ENCODE data around the gene LINS1. TPM values are rescaled to one million over a fixed set of nuclear protein-coding genes. Genes with fewer than 3 reads are reported as not detected.

LINS1 gene
- total and polyA plus RNA-seq, 10 of the 15 experiments (the other 5 are each of a cell fraction or from before 2014, with no cell fraction given) = 13.5 to 33.1 (median 20.3) TPM

GRCh38 chr15:100560323-100560722 lies 41.7 kb downstream of the LINS1 start:
- no peak overlapping the region for H3K27ac ChIP-seq (ENCODE audit: control insufficient read depth, insufficient read depth)
- no TSS peak for BruUV-seq (replicated peaks)
- no peak overlapping the region for H3K4me3 ChIP-seq
- H3K27me3 ChIP-seq (replicated peaks in 1 of 2; ENCODE audit: control insufficient read depth in 2 of 2, insufficient read depth in 2 of 2, low read length in 1 of 2) = no peaks in the 10 kb centered on the region
- no peak overlapping the region for H3K4me2 ChIP-seq (ENCODE audit: control insufficient read depth, insufficient read depth)
- POLR2A ChIA-PET = no interaction called here
- SMC1A ChIA-PET (ENCODE audit: uncharacterized antibody, unreplicated experiment) = no interaction called here
- in situ Hi-C loops (cut with MboI) = loop anchor here (5.0 kb wide), 1 partner anchor 213 kb away; no protein-coding TSS in a partner anchor
- H3K36me3 ChIP-seq (ENCODE audit: control insufficient read depth in 2 of 2, insufficient read depth in 2 of 2, low read length in 1 of 2) = no peaks in the 10 kb centered on the region
- TF ChIP-seq ZNF217 (IDR thresholded peaks at IDR 0.05) = no peak
- TF ChIP-seq CBX5 (IDR thresholded peaks at IDR 0.05; ENCODE audit: low read depth) = no peak
- no peak for TF ChIP-seq RB1 (IDR thresholded peaks at IDR 0.05; ENCODE audit: borderline replicate concordance)
- TF ChIP-seq, protein P1, sequence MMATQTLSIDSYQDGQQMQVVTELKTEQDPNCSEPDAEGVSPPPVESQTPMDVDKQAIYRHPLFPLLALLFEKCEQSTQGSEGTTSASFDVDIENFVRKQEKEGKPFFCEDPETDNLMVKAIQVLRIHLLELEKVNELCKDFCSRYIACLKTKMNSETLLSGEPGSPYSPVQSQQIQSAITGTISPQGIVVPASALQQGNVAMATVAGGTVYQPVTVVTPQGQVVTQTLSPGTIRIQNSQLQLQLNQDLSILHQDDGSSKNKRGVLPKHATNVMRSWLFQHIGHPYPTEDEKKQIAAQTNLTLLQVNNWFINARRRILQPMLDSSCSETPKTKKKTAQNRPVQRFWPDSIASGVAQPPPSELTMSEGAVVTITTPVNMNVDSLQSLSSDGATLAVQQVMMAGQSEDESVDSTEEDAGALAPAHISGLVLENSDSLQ (IDR thresholded peaks at IDR 0.05) = no peak
- TF ChIP-seq NFXL1 (IDR thresholded peaks at IDR 0.05; ENCODE audit: borderline replicate concordance) = no peak
- TF ChIP-seq, protein P2, sequence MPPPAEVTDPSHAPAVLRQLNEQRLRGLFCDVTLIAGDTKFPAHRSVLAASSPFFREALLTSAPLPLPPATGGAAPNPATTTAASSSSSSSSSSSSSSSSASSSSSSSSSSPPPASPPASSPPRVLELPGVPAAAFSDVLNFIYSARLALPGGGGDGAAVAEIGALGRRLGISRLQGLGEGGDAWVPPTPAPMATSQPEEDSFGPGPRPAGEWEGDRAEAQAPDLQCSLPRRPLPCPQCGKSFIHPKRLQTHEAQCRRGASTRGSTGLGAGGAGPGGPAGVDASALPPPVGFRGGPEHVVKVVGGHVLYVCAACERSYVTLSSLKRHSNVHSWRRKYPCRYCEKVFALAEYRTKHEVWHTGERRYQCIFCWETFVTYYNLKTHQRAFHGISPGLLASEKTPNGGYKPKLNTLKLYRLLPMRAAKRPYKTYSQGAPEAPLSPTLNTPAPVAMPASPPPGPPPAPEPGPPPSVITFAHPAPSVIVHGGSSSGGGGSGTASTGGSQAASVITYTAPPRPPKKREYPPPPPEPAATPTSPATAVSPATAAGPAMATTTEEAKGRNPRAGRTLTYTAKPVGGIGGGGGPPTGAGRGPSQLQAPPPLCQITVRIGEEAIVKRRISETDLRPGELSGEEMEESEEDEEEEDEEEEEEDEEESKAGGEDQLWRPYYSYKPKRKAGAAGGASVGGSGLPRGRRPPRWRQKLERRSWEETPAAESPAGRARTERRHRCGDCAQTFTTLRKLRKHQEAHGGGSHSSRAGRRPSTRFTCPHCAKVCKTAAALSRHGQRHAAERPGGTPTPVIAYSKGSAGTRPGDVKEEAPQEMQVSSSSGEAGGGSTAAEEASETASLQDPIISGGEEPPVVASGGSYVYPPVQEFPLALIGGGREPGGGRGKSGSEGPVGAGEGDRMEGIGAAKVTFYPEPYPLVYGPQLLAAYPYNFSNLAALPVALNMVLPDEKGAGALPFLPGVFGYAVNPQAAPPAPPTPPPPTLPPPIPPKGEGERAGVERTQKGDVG (CRISPR knock-in tag; IDR thresholded peaks at IDR 0.05) = no peak
- no peak for TF ChIP-seq PML (IDR thresholded peaks at IDR 0.05; ENCODE audit: low read length)
- TF ChIP-seq SUZ12 (IDR thresholded peaks at IDR 0.05; ENCODE audit: unreplicated experiment) = no peak
- TF ChIP-seq BCL3 (IDR thresholded peaks at IDR 0.05; ENCODE audit: borderline replicate concordance, insufficient read depth, low read depth, low read length, poor library complexity, severe bottlenecking) = no peak
- TF ChIP-seq ZNF24 (IDR thresholded peaks at IDR 0.05) = no peak
- TF ChIP-seq TAF1 (IDR thresholded peaks at IDR 0.05; ENCODE audit: borderline replicate concordance, low read depth, low read length) = no peak
- no peak for TF ChIP-seq ASH2L (IDR thresholded peaks at IDR 0.05; ENCODE audit: borderline replicate concordance, low read depth)
- DNase-seq (ENCODE audit: low read depth, low spot score) (no peak), ATAC-seq (no peak), FAIRE-seq (no peak)
- CTCF ChIA-PET = interaction anchor here (0.9 kb wide), 1 partner anchor 121 kb away, joined by 3 read pairs; no protein-coding TSS in a partner anchor
- no peaks in the 10 kb centered on the region for H4K20me1 ChIP-seq (ENCODE audit: control insufficient read depth, insufficient read depth)
- H3K9me3 ChIP-seq (replicated peaks; ENCODE audit: control insufficient read depth, insufficient read depth, low read length) = no peaks in the 10 kb centered on the region; the same call in 2 of the 3 replicates
- intact Hi-C loops (cut with micrococcal nuclease; ENCODE audit: unreplicated experiment) = no loop called here
- no peaks in the 10 kb centered on the region for H3K79me2 ChIP-seq (ENCODE audit: control insufficient read depth, insufficient read depth, low read length)
- no peaks in the 10 kb centered on the region for H3K4me1 ChIP-seq (ENCODE audit: control insufficient read depth, insufficient read depth, low read length)
- H2AFZ ChIP-seq (ENCODE audit: control insufficient read depth, low read depth, low read length) = no peak overlapping the region
- no peak overlapping the region for H3K9ac ChIP-seq (ENCODE audit: control insufficient read depth, insufficient read depth, low read length)
- RAD21 ChIA-PET (ENCODE audit: unreplicated experiment) = no interaction called here
